HEK293 (cell line): Measurements from ENCODE around the gene PIM2.
A peak's percentile ranks its signal among the peaks of the same experiment; 100 is the strongest.

Experiments
- ELK4 ChIP-seq: IDR thresholded peaks from 2 replicates; pipeline ENCODE4 v1.6.1; 2011; ENCODE audit warnings: mild to moderate bottlenecking, low read depth, low read length, borderline replicate concordance
- PRDM1 ChIP-seq: fragments of 450-650 bp; formaldehyde crosslinking; IDR thresholded peaks from 2 replicates; pipeline ENCODE4; 2016; ENCODE audit warnings: missing biosample characterization, missing genetic modification characterization
- REST ChIP-seq: fragments of 450-650 bp; formaldehyde crosslinking; IDR thresholded peaks from 2 replicates; pipeline ENCODE4 v1.5.1; 2016; ENCODE audit warnings: missing biosample characterization, missing genetic modification characterization
- SCRT2 ChIP-seq: fragments of 450-650 bp; formaldehyde crosslinking; IDR thresholded peaks from 2 replicates; pipeline ENCODE4 v1.5.1; 2016; ENCODE audit warnings: missing biosample characterization, missing genetic modification characterization
- YY1 ChIP-seq: fragments of 450-650 bp; formaldehyde crosslinking; IDR thresholded peaks from 2 replicates; pipeline ENCODE4 v1.5.1; 2018; ENCODE audit warnings: missing biosample characterization, missing genetic modification characterization
- YY2 ChIP-seq: fragments of 450-650 bp; formaldehyde crosslinking; IDR thresholded peaks from 2 replicates; pipeline ENCODE4 v1.5.1; 2016; ENCODE audit warnings: missing biosample characterization, missing genetic modification characterization
- ZBTB1 ChIP-seq: fragments of 450-650 bp; formaldehyde crosslinking; IDR thresholded peaks from 2 replicates; pipeline ENCODE4 v1.5.1; 2016; ENCODE audit warnings: missing biosample characterization, missing genetic modification characterization
- ZBTB48 ChIP-seq: fragments of 450-650 bp; formaldehyde crosslinking; IDR thresholded peaks from 2 replicates; pipeline ENCODE4 v1.5.1; 2016; ENCODE audit warnings: missing biosample characterization, missing genetic modification characterization
- ZBTB6 ChIP-seq: fragments of 450-650 bp; formaldehyde crosslinking; IDR thresholded peaks from 2 replicates; pipeline ENCODE4 v1.5.1; 2017; ENCODE audit warnings: missing biosample characterization, missing genetic modification characterization
- ZFP37 ChIP-seq: fragments of 450-650 bp; formaldehyde crosslinking; IDR thresholded peaks from 2 replicates; pipeline ENCODE4 v1.5.1; 2016; ENCODE audit warnings: missing biosample characterization, missing genetic modification characterization
- ZFP41 ChIP-seq: fragments of 450-650 bp; formaldehyde crosslinking; IDR thresholded peaks from 2 replicates; pipeline ENCODE4 v1.5.1; 2016; ENCODE audit warnings: missing biosample characterization, missing genetic modification characterization, borderline replicate concordance
- ZFP69B ChIP-seq: fragments of 450-650 bp; formaldehyde crosslinking; IDR thresholded peaks from 2 replicates; pipeline ENCODE4 v1.5.1; 2016; ENCODE audit warnings: missing biosample characterization, missing genetic modification characterization
- ZNF16 ChIP-seq: fragments of 450-650 bp; formaldehyde crosslinking; IDR thresholded peaks from 2 replicates; pipeline ENCODE4 v1.5.1; 2016; ENCODE audit warnings: low read depth, missing biosample characterization, missing genetic modification characterization
- ZNF2 ChIP-seq: fragments of 450-650 bp; formaldehyde crosslinking; IDR thresholded peaks from 2 replicates; pipeline ENCODE4 v1.5.1; 2016; ENCODE audit warnings: missing biosample characterization, missing genetic modification characterization
- ZNF214 ChIP-seq: fragments of 450-650 bp; formaldehyde crosslinking; IDR thresholded peaks from 2 replicates; pipeline ENCODE4 v1.5.1; 2017; ENCODE audit warnings: missing biosample characterization, mild to moderate bottlenecking, missing genetic modification characterization, borderline replicate concordance
- ZNF274 ChIP-seq, 2 experiments: fragments of 200-500 bp in 1 of 2; fragments of 450-650 bp in 1 of 2; sonication (Bioruptor generic) in 1 of 2; formaldehyde crosslinking in 1 of 2; IDR thresholded peaks; 2 replicates each; pipeline versions ENCODE4 v1.5.1 to v1.6.1; 2014 to 2016; ENCODE audit warnings: borderline replicate concordance in 1 of 2, inconsistent platforms in 1 of 2, low read length in 1 of 2, missing biosample characterization in 1 of 2, missing genetic modification characterization in 1 of 2
- ZNF280C ChIP-seq: fragments of 450-650 bp; formaldehyde crosslinking; IDR thresholded peaks from 2 replicates; pipeline ENCODE4 v1.5.1; 2016; ENCODE audit warnings: missing biosample characterization, missing genetic modification characterization
- ZNF354C ChIP-seq: fragments of 450-650 bp; formaldehyde crosslinking; IDR thresholded peaks from 2 replicates; pipeline ENCODE4 v1.5.1; 2016; ENCODE audit warnings: missing biosample characterization, missing genetic modification characterization, low read depth, borderline replicate concordance
- ZNF404 ChIP-seq: fragments of 450-650 bp; formaldehyde crosslinking; IDR thresholded peaks from 2 replicates; pipeline ENCODE4 v1.5.1; 2017; ENCODE audit warnings: missing biosample characterization, missing genetic modification characterization
- ZNF416 ChIP-seq: fragments of 450-650 bp; formaldehyde crosslinking; IDR thresholded peaks from 2 replicates; pipeline ENCODE4 v1.5.1; 2016; ENCODE audit warnings: missing biosample characterization, missing genetic modification characterization
- ZNF549 ChIP-seq: fragments of 450-650 bp; IDR thresholded peaks from 2 replicates; pipeline ENCODE4 v1.5.1; 2018; ENCODE audit warnings: missing biosample characterization, missing genetic modification characterization, mild to moderate bottlenecking, inconsistent platforms, moderate library complexity
- ZNF561 ChIP-seq: fragments of 450-650 bp; IDR thresholded peaks from 2 replicates; pipeline ENCODE4 v1.5.1; 2018; ENCODE audit warnings: missing biosample characterization, missing genetic modification characterization, borderline replicate concordance
- ZNF571 ChIP-seq: fragments of 450-650 bp; formaldehyde crosslinking; IDR thresholded peaks from 2 replicates; pipeline ENCODE4 v1.5.0; 2017; ENCODE audit warnings: missing biosample characterization, missing genetic modification characterization
- ZNF623 ChIP-seq: fragments of 450-650 bp; formaldehyde crosslinking; IDR thresholded peaks from 2 replicates; pipeline ENCODE4 v1.5.1; 2016; ENCODE audit warnings: missing biosample characterization, missing genetic modification characterization
- ZNF639 ChIP-seq: fragments of 450-650 bp; formaldehyde crosslinking; IDR thresholded peaks from 2 replicates; pipeline ENCODE4 v1.5.1; 2016; ENCODE audit warnings: missing biosample characterization, missing genetic modification characterization
- ZNF654 ChIP-seq: fragments of 450-650 bp; formaldehyde crosslinking; IDR thresholded peaks from 2 replicates; pipeline ENCODE4 v1.5.1; 2016; ENCODE audit warnings: low read depth, missing biosample characterization, missing genetic modification characterization
- ZNF692 ChIP-seq: fragments of 450-650 bp; formaldehyde crosslinking; IDR thresholded peaks from 2 replicates; pipeline ENCODE4 v1.5.1; 2016; ENCODE audit warnings: missing biosample characterization, missing genetic modification characterization
- ZNF792 ChIP-seq: fragments of 450-650 bp; formaldehyde crosslinking; IDR thresholded peaks from 2 replicates; pipeline ENCODE4 v1.5.1; 2016; ENCODE audit warnings: missing biosample characterization, missing genetic modification characterization
- ZNF830 ChIP-seq: fragments of 450-650 bp; IDR thresholded peaks from 2 replicates; pipeline ENCODE4 v1.5.0; 2018; ENCODE audit warnings: missing biosample characterization, missing genetic modification characterization, low read depth, mild to moderate bottlenecking, moderate library complexity

The PIM2 gene

GRCh38 chrX:48911412-48912182, 7.2 kb downstream of the PIM2 start, which contains the start of gene SLC35A2 (continued):
- TF ChIP-seq ZNF280C (tag by site-specific recombination) (no peak), PRDM1 (tag by site-specific recombination) (no peak), ZNF16 (no peak), ZNF571 (tag by site-specific recombination) (no peak), ZBTB6 (no peak), ZNF654 (no peak), ZBTB48 (tag by site-specific recombination) (peak; percentile 98), ZNF792 (tag by site-specific recombination) (peak; percentile 23; the same call in 1 of the 2 replicates), ZNF416 (no peak), ZBTB1 (no peak), ZNF214 (tag by site-specific recombination) (no peak), ELK4 (no peak), ZNF404 (tag by site-specific recombination) (no peak), ZNF274 (IDR thresholded peaks at IDR 0.05; ENCODE audit: low read length) (no peak), ZNF274 (tag by site-specific recombination; IDR thresholded peaks at IDR 0.05; ENCODE audit: borderline replicate concordance) (no peak), ZNF639 (peak; percentile 56; the same call in 1 of the 2 replicates), YY2 (tag by site-specific recombination) (peak; percentile 63), ZNF354C (tag by site-specific recombination) (no peak), ZNF2 (tag by site-specific recombination) (0 out of 2 replicates have a peak, but pooled peaks have one; percentile 49), REST (tag by site-specific recombination) (no peak), YY1 (tag by site-specific recombination) (peak; percentile 80), ZNF623 (no peak), ZNF692 (tag by site-specific recombination) (0 out of 2 replicates have a peak, but pooled peaks have one; percentile 12), ZNF561 (no peak), ZFP37 (tag by site-specific recombination) (0 out of 2 replicates have a peak, but pooled peaks have one; percentile 58), ZFP41 (no peak), SCRT2 (tag by site-specific recombination) (no peak), ZFP69B (tag by site-specific recombination) (no peak), ZNF830 (tag by site-specific recombination) (no peak), ZNF549 (tag by site-specific recombination) (no peak)
